ENCODE data around the gene ESR1. TPM values are rescaled to one million over a fixed set of nuclear protein-coding genes. Genes with fewer than 3 reads are reported as not detected.

Gene ESR1
- 1 to 10 TPM in 5 of 6 donors, under 1 TPM in 1; 0.91 to 4.7 (median 2.8) TPM for total RNA-seq

DNA sequence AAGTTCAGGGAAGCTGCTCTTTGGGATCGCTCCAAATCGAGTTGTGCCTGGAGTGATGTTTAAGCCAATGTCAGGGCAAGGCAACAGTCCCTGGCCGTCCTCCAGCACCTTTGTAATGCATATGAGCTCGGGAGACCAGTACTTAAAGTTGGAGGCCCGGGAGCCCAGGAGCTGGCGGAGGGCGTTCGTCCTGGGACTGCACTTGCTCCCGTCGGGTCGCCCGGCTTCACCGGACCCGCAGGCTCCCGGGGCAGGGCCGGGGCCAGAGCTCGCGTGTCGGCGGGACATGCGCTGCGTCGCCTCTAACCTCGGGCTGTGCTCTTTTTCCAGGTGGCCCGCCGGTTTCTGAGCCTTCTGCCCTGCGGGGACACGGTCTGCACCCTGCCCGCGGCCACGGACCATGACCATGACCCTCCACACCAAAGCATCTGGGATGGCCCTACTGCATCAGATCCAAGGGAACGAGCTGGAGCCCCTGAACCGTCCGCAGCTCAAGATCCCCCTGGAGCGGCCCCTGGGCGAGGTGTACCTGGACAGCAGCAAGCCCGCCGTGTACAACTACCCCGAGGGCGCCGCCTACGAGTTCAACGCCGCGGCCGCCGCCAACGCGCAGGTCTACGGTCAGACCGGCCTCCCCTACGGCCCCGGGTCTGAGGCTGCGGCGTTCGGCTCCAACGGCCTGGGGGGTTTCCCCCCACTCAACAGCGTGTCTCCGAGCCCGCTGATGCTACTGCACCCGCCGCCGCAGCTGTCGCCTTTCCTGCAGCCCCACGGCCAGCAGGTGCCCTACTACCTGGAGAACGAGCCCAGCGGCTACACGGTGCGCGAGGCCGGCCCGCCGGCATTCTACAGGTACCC lies at the start of gene ESR1:
Gene ESR1, plus strand, starts transcription at position 170 of the 858 bp plus-strand sequence. Its CDS starts 231 bp downstream, at position 401.
- TF ChIP-seq POLR2AphosphoS5 (IDR thresholded peaks at IDR 0.05) (no peak), POLR2A (IDR thresholded peaks at IDR 0.05) (no peak), EP300 (IDR thresholded peaks at IDR 0.05) (no peak)
- TF ChIP-seq, protein P1, sequence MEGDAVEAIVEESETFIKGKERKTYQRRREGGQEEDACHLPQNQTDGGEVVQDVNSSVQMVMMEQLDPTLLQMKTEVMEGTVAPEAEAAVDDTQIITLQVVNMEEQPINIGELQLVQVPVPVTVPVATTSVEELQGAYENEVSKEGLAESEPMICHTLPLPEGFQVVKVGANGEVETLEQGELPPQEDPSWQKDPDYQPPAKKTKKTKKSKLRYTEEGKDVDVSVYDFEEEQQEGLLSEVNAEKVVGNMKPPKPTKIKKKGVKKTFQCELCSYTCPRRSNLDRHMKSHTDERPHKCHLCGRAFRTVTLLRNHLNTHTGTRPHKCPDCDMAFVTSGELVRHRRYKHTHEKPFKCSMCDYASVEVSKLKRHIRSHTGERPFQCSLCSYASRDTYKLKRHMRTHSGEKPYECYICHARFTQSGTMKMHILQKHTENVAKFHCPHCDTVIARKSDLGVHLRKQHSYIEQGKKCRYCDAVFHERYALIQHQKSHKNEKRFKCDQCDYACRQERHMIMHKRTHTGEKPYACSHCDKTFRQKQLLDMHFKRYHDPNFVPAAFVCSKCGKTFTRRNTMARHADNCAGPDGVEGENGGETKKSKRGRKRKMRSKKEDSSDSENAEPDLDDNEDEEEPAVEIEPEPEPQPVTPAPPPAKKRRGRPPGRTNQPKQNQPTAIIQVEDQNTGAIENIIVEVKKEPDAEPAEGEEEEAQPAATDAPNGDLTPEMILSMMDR (IDR thresholded peaks at IDR 0.05): no peak
- DNase-seq: peak; percentile 22 to 89
- no peaks in the 10 kb centered on the region for H3K36me3 ChIP-seq
- peak; percentile 50 to 62 for ATAC-seq (ENCODE audit: low FRiP score in 2 of 2)
- WGBS, 2 donors: 1 to 20% methylated on average over 1 to 37 of the region's 73 CpGs
- peaks cover 0 to 22% (median 13%) of the 10 kb centered on the region in 4 donors for H3K27me3 ChIP-seq
- H3K9me3 ChIP-seq: no peaks in the 10 kb centered on the region
- peaks cover 12 to 29% (median 20%) of the 10 kb centered on the region in 4 donors for H3K4me1 ChIP-seq
- no peak within 1 kb of the TSS for H3K27ac ChIP-seq
- H3K4me3 ChIP-seq: peak within 1 kb of the TSS; percentile 17 to 56 (median 46)

DNA sequence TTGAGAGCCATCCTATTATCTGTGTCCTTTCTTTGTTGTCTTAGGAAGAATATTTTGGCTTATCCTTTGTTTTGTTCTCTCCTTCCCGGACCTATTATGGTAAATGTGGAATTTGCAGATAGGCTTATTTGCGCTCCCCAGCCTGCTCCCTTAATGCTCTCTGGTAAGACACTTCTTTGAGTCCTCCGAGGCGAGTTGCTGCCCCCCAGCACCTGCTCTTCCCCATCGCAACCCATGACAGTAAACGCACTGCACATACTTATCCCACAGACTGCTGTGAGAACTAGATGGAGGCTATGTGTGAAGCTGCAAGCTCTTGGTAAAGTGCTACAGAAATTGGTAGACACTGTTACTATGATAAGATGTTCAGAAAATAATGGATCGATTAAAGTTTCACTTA lies 47.0 kb upstream of the ESR1 start:
- H3K9me3 ChIP-seq: no peaks in the 10 kb centered on the region
- no peak for ATAC-seq (ENCODE audit: low FRiP score in 2 of 2)
- WGBS, 2 donors: 91 to 93% methylated on average over 7 of the region's 7 CpGs
- no peak overlapping the region for H3K27ac ChIP-seq
- H3K4me1 ChIP-seq: peaks cover 0 to 5% (median 2%) of the 10 kb centered on the region in 4 donors
- no peak for DNase-seq
- TF ChIP-seq, protein P1 (IDR thresholded peaks at IDR 0.05): no peak
- TF ChIP-seq EP300 (IDR thresholded peaks at IDR 0.05) (no peak), POLR2A (IDR thresholded peaks at IDR 0.05) (no peak)
- H3K27me3 ChIP-seq: no peaks in the 10 kb centered on the region
- no peaks in the 10 kb centered on the region for H3K36me3 ChIP-seq
- no peak overlapping the region for H3K4me3 ChIP-seq

DNA sequence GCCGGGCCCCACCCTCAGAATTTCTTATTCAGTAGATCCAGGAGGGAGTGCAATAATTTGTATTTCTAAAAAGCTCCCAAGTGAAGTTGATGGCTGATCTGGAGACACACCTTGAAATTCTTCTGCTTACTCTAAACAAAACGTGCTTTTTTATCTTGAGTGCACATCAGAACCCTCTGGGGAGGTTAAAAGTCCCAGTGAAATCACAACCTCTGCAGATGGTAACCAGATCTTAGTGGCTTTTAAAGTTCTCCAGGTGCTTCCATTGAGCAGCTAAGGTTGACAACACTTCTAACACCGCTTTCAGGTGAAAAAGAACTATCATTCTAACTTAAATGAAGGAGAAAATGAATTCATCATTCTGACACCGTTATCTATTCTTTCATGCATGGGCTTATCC lies 45.6 kb upstream of the ESR1 start:
- H3K27ac ChIP-seq: no peak overlapping the region
- TF ChIP-seq POLR2A (IDR thresholded peaks at IDR 0.05): no peak
- no peak for TF ChIP-seq POLR2AphosphoS5 (IDR thresholded peaks at IDR 0.05)
- TF ChIP-seq, protein P1 (IDR thresholded peaks at IDR 0.05): no peak
- no peak for TF ChIP-seq EP300 (IDR thresholded peaks at IDR 0.05)
- no peak overlapping the region for H3K4me3 ChIP-seq
- DNase-seq (no peak), ATAC-seq (ENCODE audit: low FRiP score in 2 of 2) (no peak)
- WGBS, 2 donors: 84 to 85% methylated on average over 4 of the region's 4 CpGs
- peaks cover 0 to 5% (median 2%) of the 10 kb centered on the region in 4 donors for H3K4me1 ChIP-seq
- no peaks in the 10 kb centered on the region for H3K9me3 ChIP-seq
- H3K27me3 ChIP-seq: no peaks in the 10 kb centered on the region
- no peaks in the 10 kb centered on the region for H3K36me3 ChIP-seq

DNA sequence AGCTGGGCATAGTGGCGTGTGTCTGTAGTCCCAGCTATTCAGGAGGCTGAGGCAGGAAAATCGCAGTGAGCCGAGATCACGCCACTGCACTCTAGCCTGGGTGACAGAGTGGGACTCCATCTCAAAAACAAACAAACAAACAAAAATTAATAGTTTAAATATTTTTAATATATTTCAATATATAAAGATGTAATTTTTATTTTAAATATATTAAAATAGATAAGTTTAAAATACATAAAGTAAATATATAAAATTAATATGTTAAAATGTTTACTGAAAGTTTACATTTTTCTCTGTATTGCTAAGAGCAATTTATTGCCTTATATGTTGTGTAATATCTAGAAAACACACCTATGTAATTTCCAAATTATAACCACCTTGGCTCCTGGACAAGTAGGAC lies 44.7 kb upstream of the ESR1 start:
- H3K27ac ChIP-seq: no peak overlapping the region
- peaks cover 0 to 5% (median 2%) of the 10 kb centered on the region in 4 donors for H3K4me1 ChIP-seq
- WGBS, 2 donors: 95 to 99% methylated on average over 4 of the region's 4 CpGs
- peak overlapping the region in 1 of 4 donors; percentile 35 for H3K4me3 ChIP-seq
- no peaks in the 10 kb centered on the region for H3K9me3 ChIP-seq
- H3K27me3 ChIP-seq: no peaks in the 10 kb centered on the region
- ATAC-seq (ENCODE audit: low FRiP score in 2 of 2): no peak
- no peaks in the 10 kb centered on the region for H3K36me3 ChIP-seq
- TF ChIP-seq, protein P1 (IDR thresholded peaks at IDR 0.05): no peak
- TF ChIP-seq EP300 (IDR thresholded peaks at IDR 0.05) (no peak), POLR2A (IDR thresholded peaks at IDR 0.05) (no peak), POLR2AphosphoS5 (IDR thresholded peaks at IDR 0.05) (no peak)
- no peak for DNase-seq

Data from upper lobe of left lung (tissue), 6 donors.